Panc1 (cell line): Measurements from ENCODE around the gene HESX1. TPM values are rescaled to one million over a fixed set of nuclear protein-coding genes. Genes with fewer than 3 reads are reported as not detected.

Experiments used
- ATAC-seq: fragments of 200-7000 bp; cut with Tn5 transposase; 2 replicates; pipeline ENCODE4 v1.9.1; 2020; ENCODE audit warnings: mild to moderate bottlenecking, moderate library complexity
- BruUV-seq: library from RNA; stranded (reverse); fragments of 400-500 nt; replicated peaks from 2 replicates; lab custom pipeline; 2021; lab: Mats Ljungman, UMichigan
- CTCF ChIA-PET: fragments of 300-600 bp; sonication (Branson Sonifier 250); formaldehyde crosslinking; loops from one replicate; lab custom pipeline; 2022; ENCODE audit warnings: antibody characterized with exemption; lab: Charles Lee
- POLR2A ChIA-PET: fragments of 300-600 bp; sonication (Branson Sonifier 250); formaldehyde crosslinking; loops from one replicate; lab custom pipeline; 2022; ENCODE audit warnings: antibody characterized with exemption; lab: Charles Lee
- DNase-seq: peaks from one replicate; pipeline ENCODE4 v3.0.0-alpha.2; 2010; ENCODE audit warnings: low read depth, low spot score
- H3K27ac ChIP-seq: 2 replicates; pipeline ENCODE4 v1.5.1; 2011; ENCODE audit warnings: mild to moderate bottlenecking, low read length, inconsistent platforms
- H3K27me3 ChIP-seq: fragments of 200-500 bp; sonication (Bioruptor generic); 2 replicates; pipeline ENCODE4 v1.6.0; 2014; ENCODE audit warnings: low read length, inconsistent platforms; ENCODE audit not compliant: control insufficient read depth, insufficient read depth
- H3K36me3 ChIP-seq: fragments of 200-500 bp; sonication (Bioruptor generic); 2 replicates; pipeline ENCODE4 v1.5.1; 2014; ENCODE audit warnings: inconsistent platforms, mild to moderate bottlenecking, low read length, moderate library complexity; ENCODE audit not compliant: control insufficient read depth, insufficient read depth
- H3K4me1 ChIP-seq: 2 replicates; pipeline ENCODE4 v1.5.1; 2011; ENCODE audit warnings: inconsistent platforms, mild to moderate bottlenecking, low read length, moderate library complexity; ENCODE audit not compliant: control insufficient read depth, insufficient read depth
- H3K4me3 ChIP-seq, 2 experiments: 2 replicates each; pipeline ENCODE4 v1.5.1; 2011 to 2012; ENCODE audit warnings: low read depth in 2 of 2, low read length in 2 of 2, mild to moderate bottlenecking in 2 of 2, inconsistent platforms in 1 of 2, moderate library complexity in 1 of 2
- H3K9me3 ChIP-seq: fragments of 200-500 bp; sonication (Bioruptor generic); 2 replicates; pipeline ENCODE4 v1.5.1; 2014; ENCODE audit warnings: low read depth, mild to moderate bottlenecking, inconsistent platforms, low read length, moderate library complexity; ENCODE audit not compliant: control insufficient read depth, insufficient read depth
- CTCF ChIP-seq: fragments of 450-650 bp; IDR thresholded peaks from 2 replicates; pipeline ENCODE4 v1.5.1; 2017; ENCODE audit warnings: mild to moderate bottlenecking
- POLR2AphosphoS5 ChIP-seq: IDR thresholded peaks from 2 replicates; pipeline ENCODE4 v1.6.1; 2012; ENCODE audit warnings: mild to moderate bottlenecking, low read depth, low read length, moderate library complexity
- SIN3A ChIP-seq: IDR thresholded peaks from 2 replicates; pipeline ENCODE4 v1.6.1; 2012; ENCODE audit warnings: low read depth, mild to moderate bottlenecking, low read length, moderate library complexity, borderline replicate concordance; ENCODE audit not compliant: insufficient read depth
- TCF7L2 ChIP-seq: IDR thresholded peaks from 2 replicates; pipeline ENCODE4 v1.6.1; 2011; ENCODE audit warnings: mild to moderate bottlenecking, low read depth, low read length, inconsistent platforms
- in situ Hi-C: cut with HindIII; loops from 2 replicates; pipeline ENCODE4 v1.10.0; 2016; ENCODE audit warnings: low sequenced_read_pairs, low pct_unique_long_range_greater_than_20kb
- intact Hi-C: fragments of 100-400 bp; cut with micrococcal nuclease; formaldehyde crosslinking; loops from one replicate; pipeline ENCODE4 v1.10.0; 2022; ENCODE audit not compliant: unreplicated experiment
- total RNA-seq: library from RNA; stranded (reverse); gene quantifications from one replicate; pipeline ENCODE4 v1.2.1, GENCODE V29; 2021; ENCODE audit not compliant: unreplicated experiment
- TF ChIP-seq, protein P1 (sequence below), 2 experiments: IDR thresholded peaks; 2 replicates each; pipeline ENCODE4 v1.6.1; 2011 to 2012; ENCODE audit warnings: low read depth in 2 of 2, control low read depth in 1 of 2, low read length in 1 of 2, mild to moderate bottlenecking in 1 of 2, moderate library complexity in 1 of 2; ENCODE audit not compliant: insufficient read depth in 1 of 2

The HESX1 gene
- total RNA-seq, 1 experiment from 2014 or later = 1.1 TPM

DNA sequence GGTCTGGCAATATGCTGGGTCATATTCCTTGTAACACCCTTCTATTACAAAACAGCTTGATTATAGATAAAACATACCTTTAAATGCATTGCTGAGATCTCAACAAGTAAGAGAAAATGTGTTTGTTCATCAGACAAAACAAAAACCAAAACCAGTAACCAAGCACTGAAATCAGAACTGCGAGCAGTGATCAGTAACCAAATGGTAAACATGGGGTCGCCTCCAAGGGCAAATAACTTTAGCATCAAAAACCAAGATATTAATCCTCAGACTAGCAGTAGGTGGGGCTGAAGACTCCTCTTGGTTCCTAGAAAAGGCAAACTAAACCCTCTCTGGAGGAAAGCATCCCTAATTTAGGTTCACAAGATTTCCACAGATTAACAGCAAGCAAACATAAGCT lies 6.6 kb upstream of the HESX1 start:
- ChIA-PET CTCF (no interaction called here), POLR2A (no interaction called here)
- intact Hi-C loops (no loop called here), in situ Hi-C loops (no loop called here)
- Histone ChIP-seq H3K4me1 (no peaks in the 10 kb centered on the region), H3K27ac (no peak overlapping the region), H3K27me3 (no peaks in the 10 kb centered on the region), H3K4me3 (no peak overlapping the region), H3K36me3 (no peaks in the 10 kb centered on the region), H3K9me3 (no peaks in the 10 kb centered on the region)
- BruUV-seq = no TSS peak
- TF ChIP-seq POLR2AphosphoS5 (no peak), TCF7L2 (no peak), CTCF (no peak), SIN3A (no peak)
- TF ChIP-seq, protein P1, sequence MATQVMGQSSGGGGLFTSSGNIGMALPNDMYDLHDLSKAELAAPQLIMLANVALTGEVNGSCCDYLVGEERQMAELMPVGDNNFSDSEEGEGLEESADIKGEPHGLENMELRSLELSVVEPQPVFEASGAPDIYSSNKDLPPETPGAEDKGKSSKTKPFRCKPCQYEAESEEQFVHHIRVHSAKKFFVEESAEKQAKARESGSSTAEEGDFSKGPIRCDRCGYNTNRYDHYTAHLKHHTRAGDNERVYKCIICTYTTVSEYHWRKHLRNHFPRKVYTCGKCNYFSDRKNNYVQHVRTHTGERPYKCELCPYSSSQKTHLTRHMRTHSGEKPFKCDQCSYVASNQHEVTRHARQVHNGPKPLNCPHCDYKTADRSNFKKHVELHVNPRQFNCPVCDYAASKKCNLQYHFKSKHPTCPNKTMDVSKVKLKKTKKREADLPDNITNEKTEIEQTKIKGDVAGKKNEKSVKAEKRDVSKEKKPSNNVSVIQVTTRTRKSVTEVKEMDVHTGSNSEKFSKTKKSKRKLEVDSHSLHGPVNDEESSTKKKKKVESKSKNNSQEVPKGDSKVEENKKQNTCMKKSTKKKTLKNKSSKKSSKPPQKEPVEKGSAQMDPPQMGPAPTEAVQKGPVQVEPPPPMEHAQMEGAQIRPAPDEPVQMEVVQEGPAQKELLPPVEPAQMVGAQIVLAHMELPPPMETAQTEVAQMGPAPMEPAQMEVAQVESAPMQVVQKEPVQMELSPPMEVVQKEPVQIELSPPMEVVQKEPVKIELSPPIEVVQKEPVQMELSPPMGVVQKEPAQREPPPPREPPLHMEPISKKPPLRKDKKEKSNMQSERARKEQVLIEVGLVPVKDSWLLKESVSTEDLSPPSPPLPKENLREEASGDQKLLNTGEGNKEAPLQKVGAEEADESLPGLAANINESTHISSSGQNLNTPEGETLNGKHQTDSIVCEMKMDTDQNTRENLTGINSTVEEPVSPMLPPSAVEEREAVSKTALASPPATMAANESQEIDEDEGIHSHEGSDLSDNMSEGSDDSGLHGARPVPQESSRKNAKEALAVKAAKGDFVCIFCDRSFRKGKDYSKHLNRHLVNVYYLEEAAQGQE (IDR thresholded peaks at IDR 0.05; ENCODE audit: insufficient read depth in 1 of 2, low read depth in 2 of 2, low read length in 1 of 2) = no peak
- DNase-seq = no peak
- no peak for ATAC-seq

- Histone ChIP-seq H3K4me3 (no peak overlapping the region), H3K27me3 (no peaks in the 10 kb centered on the region), H3K27ac (no peak overlapping the region), H3K36me3 (no peaks in the 10 kb centered on the region), H3K9me3 (no peaks in the 10 kb centered on the region), H3K4me1 (no peaks in the 10 kb centered on the region)
- intact Hi-C loops = no loop called here
- no TSS peak for BruUV-seq
- no peak for ATAC-seq
- POLR2A ChIA-PET = no interaction called here
- CTCF ChIA-PET = no interaction called here
- in situ Hi-C loops = no loop called here
- TF ChIP-seq CTCF = no peak
- no peak for TF ChIP-seq SIN3A
- TF ChIP-seq, protein P1 (IDR thresholded peaks at IDR 0.05; ENCODE audit: insufficient read depth in 1 of 2, low read depth in 2 of 2, low read length in 1 of 2) = no peak
- TF ChIP-seq POLR2AphosphoS5 = no peak
- TF ChIP-seq TCF7L2 = no peak
- no peak for DNase-seq
Observed at GRCh38 chr3:57194641-57195040, 5.1 kb downstream of the HESX1 start.
